ENCODE results near the gene GATC.

The GATC gene

DNA sequence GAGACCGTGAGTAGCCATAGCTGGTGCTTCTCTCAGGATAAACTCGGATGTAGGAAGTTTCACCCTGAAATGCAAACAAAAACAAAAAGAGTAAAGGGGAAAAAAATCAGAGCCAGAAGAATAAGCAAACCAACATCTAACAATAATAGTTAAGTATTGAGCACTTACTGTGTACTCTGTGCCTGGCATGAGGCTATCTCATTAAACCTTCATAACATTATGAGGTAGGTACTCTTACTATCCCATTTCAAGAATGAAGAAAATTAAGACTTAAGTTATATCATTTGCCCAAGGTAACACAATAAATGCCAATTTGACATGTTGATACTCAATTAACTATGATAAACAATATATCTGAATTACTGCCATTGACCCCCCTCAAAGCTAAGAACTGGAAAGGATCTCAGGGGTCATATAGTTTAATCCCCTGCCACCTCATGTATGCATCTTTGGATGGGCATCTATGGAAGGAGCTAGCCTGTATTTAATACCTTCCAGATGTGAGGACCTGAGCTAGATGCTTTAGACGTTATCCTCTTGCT is 15.9 kb downstream of the GATC start:
- Histone ChIP-seq H3K36me3 (peaks cover 78 to 97% (median 81%) of the 10 kb centered on the region in 3 donors), H3K4me3 (no peak overlapping the region), H3K27me3 (no peaks in the 10 kb centered on the region), H3K27ac (no peak overlapping the region), H3K4me1 (peaks cover 0 to 15% (median 6%) of the 10 kb centered on the region in 4 donors), H3K9me3 (no peaks in the 10 kb centered on the region)
- no peak for DNase-seq
- intact Hi-C loops (cut with DNase I; ENCODE audit: low total_unique reads), result no loop called here
- TF ChIP-seq, protein P1, sequence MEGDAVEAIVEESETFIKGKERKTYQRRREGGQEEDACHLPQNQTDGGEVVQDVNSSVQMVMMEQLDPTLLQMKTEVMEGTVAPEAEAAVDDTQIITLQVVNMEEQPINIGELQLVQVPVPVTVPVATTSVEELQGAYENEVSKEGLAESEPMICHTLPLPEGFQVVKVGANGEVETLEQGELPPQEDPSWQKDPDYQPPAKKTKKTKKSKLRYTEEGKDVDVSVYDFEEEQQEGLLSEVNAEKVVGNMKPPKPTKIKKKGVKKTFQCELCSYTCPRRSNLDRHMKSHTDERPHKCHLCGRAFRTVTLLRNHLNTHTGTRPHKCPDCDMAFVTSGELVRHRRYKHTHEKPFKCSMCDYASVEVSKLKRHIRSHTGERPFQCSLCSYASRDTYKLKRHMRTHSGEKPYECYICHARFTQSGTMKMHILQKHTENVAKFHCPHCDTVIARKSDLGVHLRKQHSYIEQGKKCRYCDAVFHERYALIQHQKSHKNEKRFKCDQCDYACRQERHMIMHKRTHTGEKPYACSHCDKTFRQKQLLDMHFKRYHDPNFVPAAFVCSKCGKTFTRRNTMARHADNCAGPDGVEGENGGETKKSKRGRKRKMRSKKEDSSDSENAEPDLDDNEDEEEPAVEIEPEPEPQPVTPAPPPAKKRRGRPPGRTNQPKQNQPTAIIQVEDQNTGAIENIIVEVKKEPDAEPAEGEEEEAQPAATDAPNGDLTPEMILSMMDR (IDR thresholded peaks at IDR 0.05), result no peak

DNA sequence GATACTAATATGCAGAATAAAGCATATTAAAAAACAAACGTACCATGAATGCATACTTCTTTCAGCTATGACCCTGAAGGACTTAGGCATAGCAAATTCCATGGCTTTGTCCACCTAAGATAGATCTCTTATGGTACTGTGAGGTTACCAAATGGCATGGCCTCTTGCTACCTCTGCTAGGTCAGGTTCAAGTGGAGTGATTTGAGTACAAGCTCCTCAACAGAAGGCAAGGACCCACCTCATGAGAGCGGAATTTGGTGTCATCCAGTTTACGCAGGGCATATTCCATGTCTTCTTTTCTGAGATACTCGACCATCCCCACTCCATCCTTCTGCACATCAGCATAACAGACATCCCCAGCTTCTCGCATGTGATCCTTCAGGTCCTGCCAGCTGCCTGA is 17.5 kb downstream of the GATC start:
- Histone ChIP-seq H3K4me3 (no peak overlapping the region), H3K27ac (no peak overlapping the region), H3K36me3 (peaks cover 67 to 84% (median 69%) of the 10 kb centered on the region in 3 donors), H3K9me3 (no peaks in the 10 kb centered on the region), H3K4me1 (peaks cover 0 to 30% (median 12%) of the 10 kb centered on the region in 4 donors), H3K27me3 (no peaks in the 10 kb centered on the region)
- TF ChIP-seq, protein P1 (IDR thresholded peaks at IDR 0.05), result no peak
- intact Hi-C loops (cut with DNase I; ENCODE audit: low total_unique reads), result no loop called here
- no peak for DNase-seq

DNA sequence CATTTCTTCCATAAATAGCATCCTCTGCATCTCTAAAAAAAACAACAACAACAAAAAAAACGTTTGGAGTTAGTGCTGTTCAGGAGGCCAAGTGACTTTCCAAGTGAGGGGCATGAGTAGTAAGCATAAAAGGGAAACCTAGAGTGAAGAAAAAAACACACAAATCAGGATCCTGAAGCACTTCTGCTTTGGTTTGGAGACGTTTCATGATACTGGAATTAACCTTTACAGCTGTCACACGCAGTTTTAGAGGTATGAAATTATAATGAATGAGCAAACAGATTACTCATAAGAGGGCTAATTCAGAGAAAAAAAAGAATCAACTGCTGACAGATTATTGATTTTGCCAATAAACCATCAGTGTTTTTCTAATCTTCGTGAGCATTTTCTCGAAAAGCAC is 19.5 kb downstream of the GATC start:
- Histone ChIP-seq H3K9me3 (no peaks in the 10 kb centered on the region), H3K4me1 (peaks cover 0 to 39% (median 19%) of the 10 kb centered on the region in 4 donors), H3K27me3 (no peaks in the 10 kb centered on the region), H3K27ac (no peak overlapping the region), H3K36me3 (peaks cover 47 to 63% (median 50%) of the 10 kb centered on the region in 3 donors), H3K4me3 (no peak overlapping the region)
- no peak for DNase-seq
- TF ChIP-seq, protein P1 (IDR thresholded peaks at IDR 0.05), result no peak
- intact Hi-C loops (cut with DNase I; ENCODE audit: low total_unique reads), result no loop called here

- no peak overlapping the region for H3K27ac ChIP-seq
- H3K4me3 ChIP-seq, result no peak overlapping the region
- no peaks in the 10 kb centered on the region for H3K9me3 ChIP-seq
- DNase-seq, result no peak
- H3K4me1 ChIP-seq, result peaks cover 0 to 39% (median 19%) of the 10 kb centered on the region in 4 donors
- TF ChIP-seq, protein P1 (IDR thresholded peaks at IDR 0.05), result peak; percentile 21 to 42
- H3K27me3 ChIP-seq, result no peaks in the 10 kb centered on the region
- intact Hi-C loops (cut with DNase I; ENCODE audit: low total_unique reads), result no loop called here
- peaks cover 38 to 53% (median 40%) of the 10 kb centered on the region in 3 donors for H3K36me3 ChIP-seq
Measured at GRCh38 chr12:120466560-120467315, 20.5 kb downstream of the GATC start.

- H3K27ac ChIP-seq, result no peak overlapping the region
- H3K4me3 ChIP-seq, result no peak overlapping the region
- H3K27me3 ChIP-seq, result no peaks in the 10 kb centered on the region
- peaks cover 31 to 46% (median 33%) of the 10 kb centered on the region in 3 donors for H3K36me3 ChIP-seq
- no peak for DNase-seq
- peaks cover 0 to 39% (median 19%) of the 10 kb centered on the region in 4 donors for H3K4me1 ChIP-seq
- TF ChIP-seq, protein P1 (IDR thresholded peaks at IDR 0.05), result no peak
- intact Hi-C loops (cut with DNase I; ENCODE audit: low total_unique reads), result no loop called here
- H3K9me3 ChIP-seq, result no peaks in the 10 kb centered on the region
Measured at GRCh38 chr12:120467439-120467838, 21.2 kb downstream of the GATC start.
